Measurements from ENCODE around the gene INSM1. TPM values are rescaled to one million over a fixed set of nuclear protein-coding genes. Genes with fewer than 3 reads are reported as not detected.

Gene INSM1
- total and polyA plus RNA-seq, 2 of the 13 experiments (the other 11 are each of a cell fraction or from before 2014, with no cell fraction given), result not detected

DNA sequence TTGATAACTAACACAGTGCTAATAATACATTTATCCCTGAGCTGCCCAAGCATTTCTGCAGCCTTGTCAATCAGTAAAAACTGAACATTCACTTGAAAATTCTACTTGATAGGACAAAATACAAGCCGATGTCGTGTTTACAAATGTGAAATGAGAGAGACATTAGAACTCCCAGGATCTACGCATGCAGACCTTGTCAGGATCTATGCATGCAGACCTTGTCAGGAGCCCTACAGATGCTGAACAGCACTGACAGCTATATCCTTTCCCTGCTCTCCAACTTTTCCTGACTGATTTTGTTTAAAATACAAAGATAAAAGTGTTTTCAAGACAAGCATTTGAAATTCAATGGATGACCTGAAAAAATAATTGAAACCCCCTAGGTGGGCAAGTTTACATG is 28.9 kb downstream of the INSM1 start (continued):
- TF ChIP-seq ZNF83 (CRISPR knock-in tag; IDR thresholded peaks at IDR 0.05; ENCODE audit: borderline replicate concordance) (no peak), ZNF367 (CRISPR knock-in tag; IDR thresholded peaks at IDR 0.05; ENCODE audit: borderline replicate concordance) (no peak)
- TF ChIP-seq, protein P1, sequence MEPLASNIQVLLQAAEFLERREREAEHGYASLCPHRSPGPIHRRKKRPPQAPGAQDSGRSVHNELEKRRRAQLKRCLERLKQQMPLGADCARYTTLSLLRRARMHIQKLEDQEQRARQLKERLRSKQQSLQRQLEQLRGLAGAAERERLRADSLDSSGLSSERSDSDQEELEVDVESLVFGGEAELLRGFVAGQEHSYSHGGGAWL (CRISPR knock-in tag; IDR thresholded peaks at IDR 0.05), result no peak
- TF ChIP-seq, protein P2, sequence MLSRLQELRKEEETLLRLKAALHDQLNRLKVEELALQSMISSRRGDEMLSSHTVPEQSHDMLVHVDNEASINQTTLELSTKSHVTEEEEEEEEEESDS (CRISPR knock-in tag; IDR thresholded peaks at IDR 0.05; ENCODE audit: borderline replicate concordance), result no peak

DNA sequence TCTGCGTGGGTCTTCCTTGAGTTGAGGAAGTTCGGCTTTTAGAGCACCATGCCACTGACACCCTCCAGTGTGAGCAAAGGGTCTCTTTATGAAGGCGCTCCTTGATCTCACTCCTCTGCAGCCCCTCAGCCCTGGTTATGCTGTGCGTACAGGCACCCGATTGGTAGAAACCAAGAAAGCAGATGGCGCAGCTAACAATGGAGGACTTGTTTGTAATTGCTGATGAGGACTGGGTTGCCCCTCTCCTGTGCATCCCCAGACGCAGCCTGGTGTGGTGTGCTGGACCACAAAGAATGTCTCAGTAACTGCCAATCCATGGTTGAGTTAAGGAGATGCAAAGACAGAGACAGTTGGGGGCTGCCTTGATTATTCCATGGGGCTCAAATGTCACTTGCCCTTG is 30.2 kb downstream of the INSM1 start:
- in situ Hi-C loops (cut with HindIII; ENCODE audit: extremely low pct_ligation_motif_present, low pct_unique_long_range_greater_than_20kb), result no loop called here
- TF ChIP-seq U2AF1 (optimal IDR thresholded peaks at IDR 0.05; ENCODE audit: low read depth, low read length) (no peak), BRCA1 (CRISPR knock-in tag; IDR thresholded peaks at IDR 0.05) (no peak), SP140L (CRISPR knock-in tag; IDR thresholded peaks at IDR 0.05; ENCODE audit: borderline replicate concordance) (no peak), ZNF672 (CRISPR knock-in tag; IDR thresholded peaks at IDR 0.05) (no peak)
- ChIA-PET CTCF (ENCODE audit: low intra/inter-chr PET ratio, low total read pairs) (no interaction called here), POLR2A (no interaction called here)
- H3K9me3 ChIP-seq (ENCODE audit: low read length), result no peaks in the 10 kb centered on the region
- DNase-seq (ENCODE audit: low spot score), result no peak
- H3K27ac ChIP-seq (ENCODE audit: extremely low read length, insufficient read depth, low read length), result no peak overlapping the region
- H3K79me2 ChIP-seq (ENCODE audit: insufficient read depth, low read length), result no peaks in the 10 kb centered on the region
- H3K4me1 ChIP-seq (ENCODE audit: insufficient read depth, low read length), result peaks cover 12% of the 10 kb centered on the region
- no peaks in the 10 kb centered on the region for H3K27me3 ChIP-seq (ENCODE audit: control insufficient read depth in 1 of 2, insufficient read depth in 2 of 2, low read length in 2 of 2)
- ATAC-seq, result no peak
- no peak overlapping the region for H3K9ac ChIP-seq (ENCODE audit: insufficient read depth, low read depth, low read length)
- FAIRE-seq, result no peak
- intact Hi-C loops (cut with micrococcal nuclease; ENCODE audit: unreplicated experiment), result no loop called here
- BruUV-seq (replicated peaks), result no TSS peak
- H3K36me3 ChIP-seq (replicated peaks in 1 of 2; ENCODE audit: control insufficient read depth in 1 of 2, insufficient read depth in 2 of 2, low read length in 2 of 2), result no peaks in the 10 kb centered on the region; a peak in 1 of 5 replicates
- H2AFZ ChIP-seq (ENCODE audit: low read length), result no peak overlapping the region
- no peak overlapping the region for H3K4me3 ChIP-seq (replicated peaks in 1 of 3; ENCODE audit: insufficient read depth in 1 of 3, low read depth in 2 of 3, low read length in 3 of 3)
- WGBS (ENCODE audit: low lambda C conversion rate), result 96% methylated on average over 7 of the region's 7 CpGs
- H3K4me2 ChIP-seq (ENCODE audit: low read depth, low read length), result no peak overlapping the region
- no peaks in the 10 kb centered on the region for H4K20me1 ChIP-seq (ENCODE audit: insufficient read depth, low read length)

All from HepG2 (cell line).